RWPE2 (cell line): Measurements from ENCODE around the gene FMN2.

Experiments
- ATAC-seq: fragments of 200-7000 bp; cut with Tn5 transposase; 3 replicates; pipeline ENCODE4 v1.9.1; 2021; ENCODE audit warnings: low read depth
- DNase-seq: peaks from one replicate; pipeline ENCODE4 v3.0.0-alpha.2; 2020; ENCODE audit warnings: low spot score
- H3K27ac ChIP-seq: fragments of 450-650 bp; 2 replicates; pipeline ENCODE4 v1.5.1; 2017; ENCODE audit warnings: mild to moderate bottlenecking; ENCODE audit not compliant: poor library complexity, severe bottlenecking
- H3K27me3 ChIP-seq: fragments of 250-450 bp; sonication (Bioruptor Pico); 2 replicates; pipeline ENCODE4 v1.5.1; 2021; ENCODE audit warnings: mild to moderate bottlenecking, moderate library complexity; ENCODE audit not compliant: insufficient read depth, poor library complexity, severe bottlenecking
- H3K36me3 ChIP-seq: fragments of 250-450 bp; sonication (Bioruptor Pico); 2 replicates; pipeline ENCODE4 v1.5.1; 2020; ENCODE audit warnings: low read depth, mild to moderate bottlenecking, moderate library complexity
- H3K4me1 ChIP-seq: fragments of 250-450 bp; sonication (Bioruptor Pico); 2 replicates; pipeline ENCODE4 v1.5.1; 2021; ENCODE audit warnings: mild to moderate bottlenecking, moderate library complexity; ENCODE audit not compliant: insufficient read depth, poor library complexity, severe bottlenecking
- H3K4me3 ChIP-seq: fragments of 250-450 bp; sonication (Bioruptor Pico); 2 replicates; pipeline ENCODE4 v1.5.1; 2021; ENCODE audit warnings: mild to moderate bottlenecking, moderate library complexity; ENCODE audit not compliant: severe bottlenecking
- H3K9me3 ChIP-seq: fragments of 250-450 bp; sonication (Bioruptor Pico); 2 replicates; pipeline ENCODE4 v1.5.1; 2021; ENCODE audit warnings: mild to moderate bottlenecking, moderate library complexity; ENCODE audit not compliant: severe bottlenecking
- CTCF ChIP-seq: fragments of 450-650 bp; IDR thresholded peaks from one replicate; pipeline ENCODE4 v1.5.1; 2017; ENCODE audit warnings: mild to moderate bottlenecking, moderate library complexity; ENCODE audit not compliant: poor library complexity, severe bottlenecking

FMN2 gene

DNA sequence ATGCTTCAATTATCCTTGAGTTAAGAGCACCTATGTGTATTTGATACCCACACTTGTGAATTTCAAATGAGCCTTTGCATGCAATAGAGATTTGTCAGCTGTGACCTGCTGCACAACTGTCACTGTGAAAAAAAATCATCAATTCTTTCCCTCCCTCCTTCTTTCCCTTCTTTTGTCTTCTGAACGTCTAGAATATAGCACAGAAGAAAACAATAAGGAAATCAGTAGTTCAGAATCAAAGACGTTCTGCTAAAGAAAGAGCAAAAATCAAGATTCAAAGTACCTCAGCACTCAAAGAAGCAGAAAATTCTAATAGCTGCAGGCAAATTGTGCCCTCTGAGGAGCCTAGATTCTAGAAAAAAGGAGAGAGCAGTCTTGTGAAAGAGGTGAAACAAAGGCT is 1.7 kb upstream of the FMN2 start:
- Histone ChIP-seq H3K4me3 (no peak overlapping the region), H3K9me3 (no peaks in the 10 kb centered on the region), H3K27me3 (peaks cover 55% of the 10 kb centered on the region), H3K4me1 (no peaks in the 10 kb centered on the region), H3K36me3 (no peaks in the 10 kb centered on the region), H3K27ac (no peak overlapping the region)
- no peak for TF ChIP-seq CTCF
- ATAC-seq (no peak), DNase-seq (no peak)

DNA sequence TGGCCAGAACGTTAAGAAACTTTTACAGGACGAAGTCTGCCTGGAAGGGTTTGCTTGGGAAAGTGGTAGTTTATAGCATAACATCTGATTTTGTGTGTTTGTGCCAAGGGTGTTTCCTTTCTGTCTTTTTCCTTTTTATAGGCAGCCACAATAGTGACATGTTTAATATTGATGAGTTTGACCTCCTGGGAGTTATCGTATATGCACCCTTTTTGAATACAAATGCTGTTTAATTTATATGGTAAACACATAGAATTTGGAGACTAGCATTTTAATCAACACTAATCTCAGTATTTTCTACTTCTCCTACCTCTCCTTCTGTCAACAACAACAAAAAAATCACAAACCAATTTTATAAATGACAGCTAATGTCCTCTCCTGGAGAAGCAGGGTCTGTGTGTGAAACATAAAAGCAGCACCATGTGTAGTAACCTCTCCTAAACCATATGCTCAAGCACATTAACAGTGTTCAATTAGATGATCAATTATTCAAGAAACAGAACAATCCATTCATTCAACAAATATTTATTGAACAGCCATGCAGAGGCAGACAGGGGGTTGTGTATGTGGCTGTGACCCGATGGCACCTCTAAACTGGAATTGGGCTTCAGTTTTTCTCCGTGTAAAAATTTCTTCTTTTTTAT is 604 bp upstream of the FMN2 start:
- no peak for DNase-seq

GRCh38 chr1:240092301-240093119 is 827 bp downstream of the FMN2 start:
- TF ChIP-seq CTCF = no peak
- H3K27ac ChIP-seq = no peak overlapping the region
- H3K27me3 ChIP-seq = peaks cover 55% of the 10 kb centered on the region
- no peaks in the 10 kb centered on the region for H3K36me3 ChIP-seq
- H3K4me1 ChIP-seq = no peaks in the 10 kb centered on the region
- no peaks in the 10 kb centered on the region for H3K9me3 ChIP-seq
- H3K4me3 ChIP-seq = peak overlapping the region; percentile 22
- DNase-seq = peak; percentile 48
- peak; percentile 77 for ATAC-seq

More for the DNA sequence above, 604 bp upstream of the FMN2 start:
- H3K27me3 ChIP-seq = peaks cover 55% of the 10 kb centered on the region
- no peaks in the 10 kb centered on the region for H3K9me3 ChIP-seq
- no peak for ATAC-seq
- no peak overlapping the region for H3K27ac ChIP-seq
- H3K36me3 ChIP-seq = no peaks in the 10 kb centered on the region
- TF ChIP-seq CTCF = no peak
- no peaks in the 10 kb centered on the region for H3K4me1 ChIP-seq
- no peak overlapping the region for H3K4me3 ChIP-seq

- ATAC-seq (no peak), DNase-seq (no peak)
- Histone ChIP-seq H3K4me3 (no peak overlapping the region), H3K27ac (no peak overlapping the region), H3K27me3 (peaks cover 55% of the 10 kb centered on the region), H3K4me1 (no peaks in the 10 kb centered on the region), H3K36me3 (no peaks in the 10 kb centered on the region), H3K9me3 (no peaks in the 10 kb centered on the region)
- no peak for TF ChIP-seq CTCF
Measured at GRCh38 chr1:240093120-240093961, 1.7 kb downstream of the FMN2 start.
